ENCODE data around the gene DGAT2. TPM values are rescaled to one million over a fixed set of nuclear protein-coding genes. Genes with fewer than 3 reads are reported as not detected.

Gene DGAT2
- total RNA-seq, 1 donor from 2014 or later, result 0.76 TPM

- Mint-ChIP-seq H3K27me3 (ENCODE audit: unreplicated experiment) (no peaks in the 10 kb centered on the region), H3K27ac (ENCODE audit: unreplicated experiment) (no peak overlapping the region), H3K9me3 (ENCODE audit: unreplicated experiment) (no peaks in the 10 kb centered on the region), H3K36me3 (ENCODE audit: unreplicated experiment) (no peaks in the 10 kb centered on the region), H3K4me3 (ENCODE audit: unreplicated experiment) (no peak overlapping the region), H3K4me1 (ENCODE audit: low read depth, unreplicated experiment) (peaks cover 4% of the 10 kb centered on the region)
- DNase-seq, result no peak
- no peak for TF ChIP-seq CTCF (IDR thresholded peaks at IDR 0.05; ENCODE audit: partially characterized antibody, unreplicated experiment)
These were observed 67.8 kb downstream of the DGAT2 start for GRCh38 chr11:75836417-75836816.

DNA sequence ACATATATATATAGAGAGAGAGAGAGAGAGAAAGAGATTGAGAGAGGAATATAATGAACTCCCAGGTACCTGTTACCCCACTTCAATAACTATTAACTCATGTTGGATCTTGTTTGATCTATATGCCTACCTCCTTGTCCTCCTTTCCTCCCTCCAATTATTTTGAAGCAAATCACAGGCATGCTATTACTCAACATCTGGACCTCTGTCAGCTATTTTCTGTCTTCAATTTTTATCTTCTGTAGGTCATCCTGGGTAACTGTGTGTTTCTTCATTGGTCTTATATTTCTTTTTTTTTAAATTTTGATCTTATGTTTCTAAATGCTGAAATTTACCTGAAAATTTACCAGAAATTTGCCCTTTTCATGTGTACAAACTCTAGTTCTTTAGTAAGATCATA, 71.3 kb downstream of the DGAT2 start:
- Mint-ChIP-seq H3K4me1 (ENCODE audit: low read depth, unreplicated experiment) (peaks cover 1% of the 10 kb centered on the region), H3K4me3 (ENCODE audit: unreplicated experiment) (no peak overlapping the region), H3K27me3 (ENCODE audit: unreplicated experiment) (no peaks in the 10 kb centered on the region), H3K36me3 (ENCODE audit: unreplicated experiment) (no peaks in the 10 kb centered on the region), H3K27ac (ENCODE audit: unreplicated experiment) (no peak overlapping the region), H3K9me3 (ENCODE audit: unreplicated experiment) (no peaks in the 10 kb centered on the region)
- TF ChIP-seq CTCF (IDR thresholded peaks at IDR 0.05; ENCODE audit: partially characterized antibody, unreplicated experiment), result no peak
- DNase-seq, result no peak

DNA sequence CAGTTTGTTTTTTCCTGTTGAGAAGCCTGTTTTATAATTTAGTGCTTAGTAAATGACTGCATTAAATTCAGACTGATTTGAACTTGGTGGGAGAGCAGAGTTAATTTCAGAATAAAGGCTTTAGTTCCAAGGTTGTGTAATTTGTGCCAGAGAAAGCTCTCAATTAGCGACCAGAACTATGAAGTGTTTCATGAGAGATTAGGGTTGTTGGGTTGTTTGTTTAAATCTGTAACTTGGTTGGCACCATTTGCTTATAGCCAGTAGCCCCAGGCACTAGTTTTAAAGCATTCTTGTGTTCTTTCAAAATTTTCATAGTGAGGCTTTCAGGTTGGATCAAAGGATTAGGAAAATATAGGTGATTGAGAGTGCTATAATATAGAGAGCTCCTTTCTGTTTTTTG, 71.9 kb downstream of the DGAT2 start:
- H3K36me3 Mint-ChIP-seq (ENCODE audit: unreplicated experiment), result no peaks in the 10 kb centered on the region
- H3K9me3 Mint-ChIP-seq (ENCODE audit: unreplicated experiment), result no peaks in the 10 kb centered on the region
- TF ChIP-seq CTCF (IDR thresholded peaks at IDR 0.05; ENCODE audit: partially characterized antibody, unreplicated experiment), result no peak
- no peak for DNase-seq
- no peaks in the 10 kb centered on the region for H3K27me3 Mint-ChIP-seq (ENCODE audit: unreplicated experiment)
- H3K4me1 Mint-ChIP-seq (ENCODE audit: low read depth, unreplicated experiment), result peaks cover 1% of the 10 kb centered on the region
- no peak overlapping the region for H3K27ac Mint-ChIP-seq (ENCODE audit: unreplicated experiment)
- H3K4me3 Mint-ChIP-seq (ENCODE audit: unreplicated experiment), result no peak overlapping the region

DNA sequence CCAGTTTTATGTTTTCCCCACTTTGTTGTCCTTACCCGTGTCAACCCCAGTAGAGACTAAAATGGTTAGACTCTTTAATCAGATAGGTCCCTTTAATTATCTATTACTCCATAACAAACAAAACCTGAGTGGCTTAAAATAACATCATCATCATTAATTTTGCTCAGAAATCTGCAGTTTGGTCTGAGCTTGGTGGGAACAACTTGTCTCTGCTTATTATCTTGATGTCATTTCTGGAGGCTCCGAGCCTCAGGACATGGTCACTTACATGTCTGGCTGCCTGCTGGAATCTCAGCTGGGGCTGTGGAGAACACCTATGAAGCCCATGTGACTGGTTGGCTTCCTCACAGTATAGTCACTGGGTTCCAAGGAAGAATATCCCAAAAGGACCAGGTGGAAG, 73.2 kb downstream of the DGAT2 start:
- H3K36me3 Mint-ChIP-seq (ENCODE audit: unreplicated experiment), result no peaks in the 10 kb centered on the region
- peaks cover 1% of the 10 kb centered on the region for H3K4me1 Mint-ChIP-seq (ENCODE audit: low read depth, unreplicated experiment)
- no peak overlapping the region for H3K27ac Mint-ChIP-seq (ENCODE audit: unreplicated experiment)
- no peak for DNase-seq
- H3K9me3 Mint-ChIP-seq (ENCODE audit: unreplicated experiment), result no peaks in the 10 kb centered on the region
- TF ChIP-seq CTCF (IDR thresholded peaks at IDR 0.05; ENCODE audit: partially characterized antibody, unreplicated experiment), result no peak
- no peaks in the 10 kb centered on the region for H3K27me3 Mint-ChIP-seq (ENCODE audit: unreplicated experiment)
- H3K4me3 Mint-ChIP-seq (ENCODE audit: unreplicated experiment), result no peak overlapping the region

- no peaks in the 10 kb centered on the region for H3K36me3 Mint-ChIP-seq (ENCODE audit: unreplicated experiment)
These were observed 76.7 kb downstream of the DGAT2 start for GRCh38 chr11:75845324-75845723.

More at GRCh38 chr11:75845324-75845723, 76.7 kb downstream of the DGAT2 start:
- Mint-ChIP-seq H3K27ac (ENCODE audit: unreplicated experiment) (no peak overlapping the region), H3K4me1 (ENCODE audit: low read depth, unreplicated experiment) (no peaks in the 10 kb centered on the region), H3K9me3 (ENCODE audit: unreplicated experiment) (no peaks in the 10 kb centered on the region), H3K4me3 (ENCODE audit: unreplicated experiment) (no peak overlapping the region), H3K27me3 (ENCODE audit: unreplicated experiment) (no peaks in the 10 kb centered on the region)
- DNase-seq, result no peak
- no peak for TF ChIP-seq CTCF (IDR thresholded peaks at IDR 0.05; ENCODE audit: partially characterized antibody, unreplicated experiment)

Measured in glutamatergic neuron (in vitro differentiated cells).